ENCODE results near the gene PHF21B.

DNA sequence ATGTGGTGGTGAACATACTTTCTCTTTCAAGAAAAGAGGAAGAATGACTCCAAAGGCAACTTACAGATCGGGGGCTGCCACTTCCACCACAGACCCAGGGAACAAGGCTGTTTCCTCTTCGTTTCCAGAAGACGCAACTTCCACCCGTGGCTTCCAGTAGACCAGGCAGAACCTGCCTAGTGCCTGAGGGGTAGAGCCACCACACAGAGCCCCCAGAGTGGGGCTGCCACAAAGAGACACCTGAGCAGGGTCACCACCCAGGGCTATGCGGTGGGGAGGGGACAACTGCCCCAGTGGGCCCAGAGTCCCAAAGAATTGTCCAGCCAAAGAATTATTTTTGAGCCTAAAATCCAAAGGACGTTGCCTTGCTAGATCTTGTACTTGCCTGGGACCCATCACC is 16.7 kb upstream of the PHF21B start:
- no peak for TF ChIP-seq CEBPB (IDR thresholded peaks at IDR 0.05; ENCODE audit: low read depth, low read length)
- no peak for TF ChIP-seq CBX8 (IDR thresholded peaks at IDR 0.05; ENCODE audit: borderline replicate concordance, low read depth, low read length)
- no peak for TF ChIP-seq KDM5A (IDR thresholded peaks at IDR 0.05; ENCODE audit: low read length)
- TF ChIP-seq, protein P1, sequence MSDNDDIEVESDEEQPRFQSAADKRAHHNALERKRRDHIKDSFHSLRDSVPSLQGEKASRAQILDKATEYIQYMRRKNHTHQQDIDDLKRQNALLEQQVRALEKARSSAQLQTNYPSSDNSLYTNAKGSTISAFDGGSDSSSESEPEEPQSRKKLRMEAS (IDR thresholded peaks at IDR 0.05), result no peak
- no peak for TF ChIP-seq TBP (IDR thresholded peaks at IDR 0.05; ENCODE audit: low read depth, low read length)
- no peak for TF ChIP-seq POLR2AphosphoS5 (IDR thresholded peaks at IDR 0.05; ENCODE audit: low read depth, low read length)

Data from H1 (cell line).